HG03442 (cell line): ENCODE measurements around the gene CCND1.

Experiments
- ATAC-seq: cut with Tn5 transposase; IDR thresholded peaks from one replicate; pipeline ENCODE4 v1.9.1; 2021; ENCODE audit warnings: mild to moderate bottlenecking, moderate library complexity; ENCODE audit not compliant: unreplicated experiment

Gene CCND1

DNA sequence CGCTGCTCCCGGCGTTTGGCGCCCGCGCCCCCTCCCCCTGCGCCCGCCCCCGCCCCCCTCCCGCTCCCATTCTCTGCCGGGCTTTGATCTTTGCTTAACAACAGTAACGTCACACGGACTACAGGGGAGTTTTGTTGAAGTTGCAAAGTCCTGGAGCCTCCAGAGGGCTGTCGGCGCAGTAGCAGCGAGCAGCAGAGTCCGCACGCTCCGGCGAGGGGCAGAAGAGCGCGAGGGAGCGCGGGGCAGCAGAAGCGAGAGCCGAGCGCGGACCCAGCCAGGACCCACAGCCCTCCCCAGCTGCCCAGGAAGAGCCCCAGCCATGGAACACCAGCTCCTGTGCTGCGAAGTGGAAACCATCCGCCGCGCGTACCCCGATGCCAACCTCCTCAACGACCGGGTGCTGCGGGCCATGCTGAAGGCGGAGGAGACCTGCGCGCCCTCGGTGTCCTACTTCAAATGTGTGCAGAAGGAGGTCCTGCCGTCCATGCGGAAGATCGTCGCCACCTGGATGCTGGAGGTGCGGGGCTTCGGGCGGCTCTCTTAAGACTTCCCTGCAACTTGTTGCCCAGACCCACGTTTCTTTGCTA, at the start of gene CCND1:
Gene CCND1 (plus strand): TSS at position 162 of the 587 bp plus-strand sequence. CDS start 158 bp downstream, at position 320.
- no peak for ATAC-seq

DNA sequence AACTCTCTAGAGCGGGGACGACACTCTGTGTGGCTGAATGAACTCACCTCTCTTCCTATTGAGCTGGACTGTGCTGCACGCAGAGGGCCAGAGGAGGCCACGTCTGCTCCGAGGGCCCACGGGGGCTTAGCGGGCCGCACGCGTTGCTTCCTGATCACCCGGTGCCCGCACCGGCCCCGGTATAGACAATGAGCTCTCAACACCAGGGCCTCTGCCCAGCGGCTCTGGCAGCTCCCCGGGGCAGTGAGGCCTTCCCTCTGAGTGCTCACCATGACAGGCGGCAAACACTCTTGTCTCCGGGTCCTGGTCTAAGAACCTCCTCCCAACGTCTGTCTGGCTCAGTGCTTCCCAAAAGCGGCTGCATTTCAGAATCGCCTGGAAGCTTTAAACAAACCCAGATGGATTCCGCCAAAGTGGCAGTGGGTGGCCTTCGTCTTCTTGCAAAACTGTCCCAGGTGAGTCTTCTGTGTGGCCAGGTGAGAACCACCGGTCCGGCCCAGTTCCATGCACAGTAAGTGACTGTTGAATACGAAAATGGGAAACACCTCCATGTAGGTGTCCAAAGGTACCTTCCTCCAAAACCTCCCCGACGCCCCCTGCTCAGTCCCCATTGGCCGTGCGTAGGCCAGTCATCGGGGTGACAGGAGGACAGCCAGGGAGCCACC, 47.8 kb upstream of the CCND1 start:
- ATAC-seq = no peak

GRCh38 chr11:69593851-69594250, 47.1 kb upstream of the CCND1 start:
- no peak for ATAC-seq

- ATAC-seq = no peak
Measured at GRCh38 chr11:69594481-69594880, 46.5 kb upstream of the CCND1 start.

- no peak for ATAC-seq
Measured at GRCh38 chr11:69595805-69596665, 44.9 kb upstream of the CCND1 start.

DNA sequence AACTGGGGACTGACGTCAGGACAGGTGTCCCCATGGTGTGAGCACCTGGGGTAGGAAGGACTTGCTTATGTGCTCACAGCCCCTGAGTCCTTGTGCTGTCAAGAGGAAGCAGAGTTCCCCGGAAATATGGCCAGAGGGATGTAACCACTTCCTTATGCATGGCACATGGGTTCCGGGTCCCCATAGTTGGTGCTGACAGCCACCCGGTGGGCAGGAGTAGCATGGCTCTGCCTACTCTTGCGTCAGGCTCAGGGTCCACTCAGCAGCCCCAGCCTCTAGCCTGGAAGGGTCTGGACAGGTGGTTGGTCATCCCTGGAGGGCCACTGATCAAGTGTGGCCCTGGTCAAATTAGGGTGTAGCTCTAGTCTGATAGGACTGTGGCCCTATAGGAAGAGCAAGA, 42.8 kb upstream of the CCND1 start:
- no peak for ATAC-seq

GRCh38 chr11:69599502-69599901, 41.5 kb upstream of the CCND1 start:
- ATAC-seq = no peak

- no peak for ATAC-seq
Measured at GRCh38 chr11:69600001-69600400, 41.0 kb upstream of the CCND1 start.

GRCh38 chr11:69601011-69601975, 39.7 kb upstream of the CCND1 start:
- ATAC-seq = no peak

DNA sequence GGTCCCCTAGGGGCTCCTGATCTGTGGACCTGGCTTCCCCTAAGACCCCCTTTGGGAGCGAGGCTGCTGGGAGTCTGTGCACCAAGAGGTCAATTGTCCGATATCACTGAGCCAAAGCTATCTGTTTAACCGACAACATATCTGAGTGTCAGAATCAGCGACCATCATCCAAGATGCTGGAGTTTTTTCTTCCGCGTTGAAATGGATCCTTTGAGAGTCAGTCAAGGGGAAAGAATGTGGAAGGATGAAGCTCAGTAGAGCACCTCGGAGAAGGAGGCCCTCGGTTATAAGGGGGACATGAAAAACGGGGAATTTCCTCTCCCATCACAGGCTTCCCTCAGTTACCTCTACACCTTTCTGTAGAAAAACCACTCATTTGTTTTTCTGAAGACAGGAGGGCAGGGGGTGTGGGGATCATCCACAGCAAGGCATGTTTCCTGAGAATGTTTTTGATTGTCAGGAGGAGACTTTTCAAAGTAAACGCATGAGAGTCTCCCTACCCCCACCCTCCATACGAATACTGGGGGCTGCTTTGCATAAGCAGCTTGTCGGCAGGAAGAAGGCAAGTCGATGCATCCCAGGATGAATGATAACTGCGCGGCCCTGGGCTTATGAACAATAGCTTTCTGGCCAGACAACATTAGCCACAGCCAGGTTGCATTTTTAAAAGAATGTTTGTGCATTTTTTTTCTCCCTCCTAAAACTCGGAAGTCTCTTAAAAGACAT, 37.7 kb upstream of the CCND1 start:
- ATAC-seq = no peak

- no peak for ATAC-seq
Measured at GRCh38 chr11:69604055-69604454, 36.9 kb upstream of the CCND1 start.

DNA sequence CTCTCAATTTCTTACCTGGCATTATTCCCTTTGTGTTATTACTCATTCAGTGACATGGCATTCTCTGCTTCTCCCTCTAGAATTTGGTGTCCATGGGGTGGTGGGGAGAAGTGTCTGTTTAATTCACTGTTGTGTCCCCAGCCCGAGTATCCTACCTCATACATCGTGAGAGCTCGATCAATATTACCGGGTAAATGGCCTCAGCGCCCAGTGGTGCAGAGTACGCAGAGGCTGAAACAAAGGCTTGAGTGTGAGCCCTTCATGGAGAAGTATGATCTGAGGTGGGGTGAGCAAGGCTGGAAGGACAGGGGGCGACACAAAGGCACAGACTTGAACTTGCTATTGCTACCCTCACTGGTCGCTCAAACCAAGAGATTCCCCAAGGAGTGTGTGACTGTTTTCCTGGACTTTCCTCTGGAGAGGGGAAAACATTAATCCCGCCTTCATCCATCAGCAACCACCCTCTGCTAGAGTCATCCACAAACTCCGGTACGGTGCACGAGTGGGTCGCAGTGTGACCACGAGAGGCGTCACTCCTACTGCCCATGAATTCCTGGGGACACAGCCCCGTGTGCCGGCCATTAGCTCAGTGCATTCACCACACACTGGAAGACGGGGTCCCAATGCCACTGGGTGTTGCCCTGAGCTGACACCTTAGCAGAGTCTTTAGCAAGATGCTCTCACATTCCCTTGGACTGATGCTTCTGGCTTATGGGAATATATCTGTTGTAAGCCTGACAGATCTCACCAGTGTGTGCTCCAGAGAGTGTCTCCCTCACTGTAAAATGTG, 35.0 kb upstream of the CCND1 start:
- no peak for ATAC-seq

DNA sequence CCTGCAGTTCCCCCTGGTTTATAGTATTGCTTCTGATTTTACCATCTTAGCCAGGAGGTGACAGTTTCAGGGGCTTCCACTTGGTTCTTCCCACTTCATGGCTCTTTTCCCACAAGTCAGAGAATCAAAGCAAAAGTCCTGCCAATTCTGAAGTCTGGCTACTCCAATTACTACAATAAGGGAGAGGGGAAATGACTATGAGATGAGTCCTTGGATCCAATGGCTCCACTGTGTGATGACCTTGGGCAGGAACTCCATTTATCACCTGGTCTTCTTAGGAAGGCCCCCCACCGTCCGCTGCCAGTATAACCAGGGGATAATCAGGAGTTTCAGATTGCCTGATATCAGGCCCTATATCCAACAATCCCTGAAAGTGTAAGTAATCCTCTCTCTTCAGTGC, 31.6 kb upstream of the CCND1 start:
- no peak for ATAC-seq

DNA sequence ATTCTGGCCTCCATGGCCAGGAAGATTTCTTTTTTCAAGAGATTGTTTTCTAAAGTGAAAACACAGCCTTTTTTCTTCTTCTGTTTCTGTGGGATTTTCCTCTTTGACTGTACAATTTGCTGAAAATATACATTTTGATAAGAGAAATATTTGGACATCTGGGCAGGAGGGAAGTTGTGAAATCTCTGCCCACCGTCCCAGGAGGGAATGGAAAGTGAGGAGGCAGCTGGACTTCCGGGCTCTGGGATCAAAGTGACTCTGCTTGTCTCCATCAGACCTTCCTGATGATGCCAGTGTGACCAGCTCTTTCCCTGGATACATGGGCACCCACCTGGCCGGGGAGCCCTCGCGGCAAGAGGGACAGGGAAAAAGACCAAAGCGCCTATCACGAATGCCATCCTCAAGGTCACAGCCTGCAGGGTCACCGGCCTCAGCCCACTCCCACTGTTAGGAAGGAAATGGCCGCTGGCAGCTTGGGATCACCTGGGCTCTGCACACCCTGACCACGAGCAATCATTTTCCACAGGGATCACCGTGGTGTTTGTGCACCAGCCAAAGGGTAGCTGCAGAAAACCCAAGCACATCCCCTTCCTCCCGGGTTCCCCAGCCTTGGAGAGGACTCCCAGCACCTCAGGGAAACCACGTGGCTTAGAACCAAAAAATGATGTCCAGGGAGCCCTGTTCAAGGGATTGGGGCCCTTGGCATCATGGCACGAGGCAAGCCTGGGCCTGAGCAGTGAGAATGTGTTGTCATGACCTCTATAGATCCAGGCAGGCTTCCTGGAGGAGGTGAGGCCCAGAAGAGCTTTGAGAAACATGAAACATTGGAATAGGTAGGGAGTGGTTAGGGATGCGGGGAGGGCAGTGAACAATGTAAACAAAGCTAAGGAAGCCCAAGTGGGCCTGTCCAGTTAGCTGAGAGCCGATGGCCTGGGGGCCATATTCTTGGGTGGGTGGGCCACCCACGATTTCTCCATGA, 29.1 kb upstream of the CCND1 start:
- no peak for ATAC-seq

DNA sequence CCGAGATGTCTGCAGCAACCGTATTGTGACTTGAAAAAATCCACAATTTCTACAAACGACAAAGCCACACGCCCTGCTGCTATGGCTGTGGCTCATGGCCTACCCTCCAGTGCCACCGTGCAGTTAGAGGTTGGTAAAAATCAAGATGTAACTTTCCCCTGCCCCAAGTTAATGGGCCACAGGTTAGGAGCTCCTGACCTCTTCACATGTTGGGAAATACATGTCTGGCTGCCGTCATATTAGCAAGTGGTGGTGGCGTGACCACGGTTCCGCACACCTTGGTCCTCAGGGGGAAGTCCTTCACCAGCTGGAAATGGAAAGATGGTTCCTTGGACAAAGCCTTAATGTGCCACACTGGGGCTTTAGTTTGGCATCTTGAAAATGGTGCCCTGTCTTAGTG, 27.4 kb upstream of the CCND1 start:
- no peak for ATAC-seq

DNA sequence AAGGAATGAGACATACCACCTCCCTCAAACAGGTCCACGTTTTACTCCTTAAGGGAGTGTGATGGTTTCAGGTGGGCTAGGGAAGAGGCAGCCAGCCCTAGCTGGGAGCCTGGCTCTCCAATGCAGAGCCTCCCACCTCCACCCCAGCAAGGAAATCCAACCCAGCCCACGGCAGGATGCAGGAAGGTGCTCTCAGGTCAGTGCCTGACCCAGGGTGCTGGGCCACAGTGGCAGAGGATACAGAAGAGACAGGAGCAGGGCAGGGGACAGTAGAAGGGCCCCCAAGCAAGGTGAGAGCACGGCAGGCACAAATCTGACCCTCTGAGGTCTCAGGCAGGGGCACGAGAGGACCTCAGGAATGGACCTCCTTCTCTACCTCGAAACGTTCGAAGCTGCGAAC, 26.9 kb upstream of the CCND1 start:
- no peak for ATAC-seq

- ATAC-seq = no peak
Measured at GRCh38 chr11:69615545-69616278, 25.2 kb upstream of the CCND1 start.

- ATAC-seq = no peak
Measured at GRCh38 chr11:69617220-69617619, 23.7 kb upstream of the CCND1 start.
